ENCODE results near the gene ZNF687.
"Not testable (repeated sequence)": the region's sequence is repeated elsewhere in the genome, so short reads cannot be mapped to it uniquely, and the experiment has no call there.

The ZNF687 gene

DNA sequence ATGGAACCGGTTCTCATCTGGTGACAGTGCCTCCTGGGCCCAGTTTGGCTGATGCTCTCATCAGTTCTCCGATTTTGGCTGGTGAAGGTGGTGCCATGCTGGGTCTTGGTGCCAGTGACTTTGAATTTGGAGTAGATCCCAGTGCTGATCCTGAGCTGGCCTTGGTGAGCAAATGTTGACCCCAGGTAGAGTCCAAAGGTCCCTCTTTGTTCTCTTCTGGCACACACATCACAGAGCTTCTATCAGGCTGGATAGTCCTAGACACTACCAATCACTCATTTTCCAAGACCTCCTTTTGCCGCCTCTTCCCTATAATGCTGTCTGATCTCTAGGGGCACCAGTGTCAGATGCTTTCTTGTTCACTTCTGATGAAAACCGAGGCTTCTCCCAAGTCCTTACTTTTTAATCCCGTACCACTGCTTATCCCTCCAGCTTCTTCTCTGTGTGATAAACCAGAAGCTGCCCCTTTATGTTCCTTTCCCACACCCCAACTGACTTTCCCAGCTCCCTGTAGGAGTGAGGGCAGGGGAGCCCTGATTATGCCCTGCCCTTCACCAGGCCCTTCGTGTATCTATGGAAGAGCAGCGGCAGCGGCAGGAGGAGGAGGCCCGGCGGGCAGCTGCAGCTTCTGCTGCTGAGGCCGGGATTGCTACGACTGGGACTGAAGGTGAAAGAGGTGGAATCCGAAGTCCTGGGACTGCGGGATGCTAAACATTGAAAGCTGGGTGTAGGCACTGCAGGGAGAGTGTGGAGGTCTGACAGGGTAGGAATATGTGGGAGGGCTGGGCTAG, 16.5 kb upstream of the ZNF687 start:
- TF ChIP-seq YY1 (IDR thresholded peaks at IDR 0.05; ENCODE audit: insufficient read depth, insufficient read length) = no peak
- no peak for TF ChIP-seq SUZ12 (IDR thresholded peaks at IDR 0.05; ENCODE audit: extremely low read depth, insufficient read depth, insufficient read length)
- TF ChIP-seq ZNF274 (IDR thresholded peaks at IDR 0.05; ENCODE audit: low read depth, low read length) = no peak
- H3K36me3 ChIP-seq (ENCODE audit: insufficient read depth, insufficient read length, low read length) = peaks cover 89% of the 10 kb centered on the region
- no peak overlapping the region for H3K4me3 ChIP-seq (ENCODE audit: insufficient read length, low read depth)
- no peaks in the 10 kb centered on the region for H3K9me3 ChIP-seq (ENCODE audit: insufficient read depth, low read length)
- DNase-seq (ENCODE audit: low read depth, low spot score) = no peak
- no peaks in the 10 kb centered on the region for H3K27me3 ChIP-seq (ENCODE audit: insufficient read depth, insufficient read length)
- H3K9ac ChIP-seq (ENCODE audit: insufficient read length, low read depth) = no peak overlapping the region
- peaks cover 2% of the 10 kb centered on the region for H3K4me1 ChIP-seq (ENCODE audit: insufficient read depth, insufficient read length)

DNA sequence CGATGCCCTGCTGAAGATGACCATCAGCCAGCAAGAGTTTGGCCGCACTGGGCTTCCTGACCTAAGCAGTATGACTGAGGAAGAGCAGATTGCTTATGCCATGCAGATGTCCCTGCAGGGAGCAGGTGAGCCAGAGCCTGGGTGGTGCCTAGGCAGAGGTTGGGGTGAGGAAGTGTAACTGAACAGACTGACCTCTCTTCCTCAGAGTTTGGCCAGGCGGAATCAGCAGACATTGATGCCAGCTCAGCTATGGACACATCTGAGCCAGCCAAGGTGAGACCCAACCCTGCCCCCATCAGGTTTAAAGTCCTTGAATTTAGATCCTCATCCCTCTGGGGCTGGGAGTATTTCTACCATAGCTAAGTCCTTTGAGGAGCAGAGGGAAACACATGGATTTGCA, 15.8 kb upstream of the ZNF687 start:
- no peak for DNase-seq (ENCODE audit: low read depth, low spot score)
- Histone ChIP-seq H3K27me3 (ENCODE audit: insufficient read depth, insufficient read length) (no peaks in the 10 kb centered on the region), H3K9me3 (ENCODE audit: insufficient read depth, low read length) (no peaks in the 10 kb centered on the region), H3K36me3 (ENCODE audit: insufficient read depth, insufficient read length, low read length) (peaks cover 92% of the 10 kb centered on the region), H3K4me3 (ENCODE audit: insufficient read length, low read depth) (no peak overlapping the region), H3K4me1 (ENCODE audit: insufficient read depth, insufficient read length) (peaks cover 2% of the 10 kb centered on the region), H3K9ac (ENCODE audit: insufficient read length, low read depth) (no peak overlapping the region)
- TF ChIP-seq YY1 (IDR thresholded peaks at IDR 0.05; ENCODE audit: insufficient read depth, insufficient read length) (no peak), SUZ12 (IDR thresholded peaks at IDR 0.05; ENCODE audit: extremely low read depth, insufficient read depth, insufficient read length) (no peak), ZNF274 (IDR thresholded peaks at IDR 0.05; ENCODE audit: low read depth, low read length) (no peak)

DNA sequence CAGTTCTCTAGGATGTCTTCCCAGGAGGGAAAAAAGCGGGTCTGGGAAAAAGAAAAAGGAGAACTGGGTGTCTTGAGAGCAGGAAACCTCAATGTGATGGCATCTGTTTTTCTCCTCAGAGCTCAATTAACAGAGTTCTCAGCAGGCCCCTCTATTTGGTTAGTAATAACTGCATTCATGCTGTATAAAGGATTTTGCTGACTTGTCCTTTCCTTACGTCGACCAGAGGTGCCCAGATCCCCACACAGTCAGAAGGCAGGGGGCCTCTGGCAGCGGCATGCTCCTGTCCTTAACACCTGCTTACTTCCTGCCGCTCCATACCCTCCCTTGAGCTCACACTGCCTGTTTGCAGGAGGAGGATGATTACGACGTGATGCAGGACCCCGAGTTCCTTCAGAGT, 15.3 kb upstream of the ZNF687 start:
- DNase-seq (ENCODE audit: low read depth, low spot score) = no peak
- no peak overlapping the region for H3K4me3 ChIP-seq (ENCODE audit: insufficient read length, low read depth)
- H3K4me1 ChIP-seq (ENCODE audit: insufficient read depth, insufficient read length) = peaks cover 2% of the 10 kb centered on the region
- no peak for TF ChIP-seq SUZ12 (IDR thresholded peaks at IDR 0.05; ENCODE audit: extremely low read depth, insufficient read depth, insufficient read length)
- no peak for TF ChIP-seq ZNF274 (IDR thresholded peaks at IDR 0.05; ENCODE audit: low read depth, low read length)
- no peak for TF ChIP-seq YY1 (IDR thresholded peaks at IDR 0.05; ENCODE audit: insufficient read depth, insufficient read length)
- no peaks in the 10 kb centered on the region for H3K9me3 ChIP-seq (ENCODE audit: insufficient read depth, low read length)
- H3K36me3 ChIP-seq (ENCODE audit: insufficient read depth, insufficient read length, low read length) = peaks cover 92% of the 10 kb centered on the region
- H3K9ac ChIP-seq (ENCODE audit: insufficient read length, low read depth) = no peak overlapping the region
- H3K27me3 ChIP-seq (ENCODE audit: insufficient read depth, insufficient read length) = no peaks in the 10 kb centered on the region

DNA sequence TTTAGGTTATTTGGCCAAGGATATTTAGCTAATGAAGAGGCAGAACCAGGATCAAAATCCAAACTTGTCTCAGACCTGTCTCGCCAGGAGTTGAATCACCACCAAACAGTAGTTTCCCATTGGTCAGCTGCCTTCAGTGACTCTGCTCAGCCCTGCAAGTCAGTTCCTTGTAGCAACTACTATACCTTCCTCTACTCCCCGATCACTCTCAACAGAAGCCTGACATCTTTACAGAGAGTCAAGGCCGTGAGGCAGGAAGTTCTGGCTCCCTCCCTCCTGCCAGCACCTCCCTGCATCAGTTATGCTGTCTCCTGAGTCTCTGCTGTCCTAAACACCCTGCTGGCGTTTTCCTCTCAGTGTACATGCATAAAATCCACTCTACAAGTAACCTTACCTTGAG, 14.3 kb upstream of the ZNF687 start:
- Histone ChIP-seq H3K4me3 (ENCODE audit: insufficient read length, low read depth) (no peak overlapping the region), H3K36me3 (ENCODE audit: insufficient read depth, insufficient read length, low read length) (peaks cover 83% of the 10 kb centered on the region), H3K9me3 (ENCODE audit: insufficient read depth, low read length) (no peaks in the 10 kb centered on the region), H3K9ac (ENCODE audit: insufficient read length, low read depth) (no peak overlapping the region), H3K4me1 (ENCODE audit: insufficient read depth, insufficient read length) (no peaks in the 10 kb centered on the region), H3K27me3 (ENCODE audit: insufficient read depth, insufficient read length) (no peaks in the 10 kb centered on the region)
- TF ChIP-seq YY1 (IDR thresholded peaks at IDR 0.05; ENCODE audit: insufficient read depth, insufficient read length) = no peak
- TF ChIP-seq ZNF274 (IDR thresholded peaks at IDR 0.05; ENCODE audit: low read depth, low read length) = no peak
- no peak for TF ChIP-seq SUZ12 (IDR thresholded peaks at IDR 0.05; ENCODE audit: extremely low read depth, insufficient read depth, insufficient read length)
- no peak for DNase-seq (ENCODE audit: low read depth, low spot score)

DNA sequence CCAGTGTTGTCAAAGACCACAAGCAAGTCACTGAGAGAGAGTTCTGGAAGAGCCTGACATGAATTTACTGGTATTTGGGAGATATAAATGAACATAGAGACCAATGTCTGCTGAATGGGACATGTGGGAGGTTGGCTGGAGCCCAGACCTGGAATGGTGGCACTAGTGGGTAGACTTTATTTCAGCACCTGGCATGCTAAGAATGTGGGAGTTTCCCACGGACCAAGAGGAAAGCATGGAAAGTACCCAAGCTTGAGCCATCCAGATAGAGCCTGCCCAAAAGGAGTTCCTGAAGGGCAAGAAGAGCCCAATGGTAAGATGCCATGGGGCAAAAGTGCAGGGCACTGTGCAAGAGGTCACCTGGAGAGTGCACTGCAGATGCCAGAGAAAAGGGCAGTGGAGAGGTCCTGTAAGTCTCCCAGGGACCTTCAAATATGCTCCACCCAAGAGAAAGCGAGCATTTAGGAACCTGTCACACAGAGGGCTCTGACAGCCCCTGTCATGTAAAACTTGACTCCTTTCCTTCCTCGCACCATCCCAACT, 8.1 kb upstream of the ZNF687 start:
- DNase-seq (ENCODE audit: low read depth, low spot score) = no peak
- no peaks in the 10 kb centered on the region for H3K9me3 ChIP-seq (ENCODE audit: insufficient read depth, low read length)
- no peak overlapping the region for H3K4me3 ChIP-seq (ENCODE audit: insufficient read length, low read depth)
- H3K4me1 ChIP-seq (ENCODE audit: insufficient read depth, insufficient read length) = no peaks in the 10 kb centered on the region
- H3K36me3 ChIP-seq (ENCODE audit: insufficient read depth, insufficient read length, low read length) = peaks cover 34% of the 10 kb centered on the region
- TF ChIP-seq SUZ12 (IDR thresholded peaks at IDR 0.05; ENCODE audit: extremely low read depth, insufficient read depth, insufficient read length) (no peak), YY1 (IDR thresholded peaks at IDR 0.05; ENCODE audit: insufficient read depth, insufficient read length) (no peak), ZNF274 (IDR thresholded peaks at IDR 0.05; ENCODE audit: low read depth, low read length) (no peak)
- no peak overlapping the region for H3K9ac ChIP-seq (ENCODE audit: insufficient read length, low read depth)
- no peaks in the 10 kb centered on the region for H3K27me3 ChIP-seq (ENCODE audit: insufficient read depth, insufficient read length)

DNA sequence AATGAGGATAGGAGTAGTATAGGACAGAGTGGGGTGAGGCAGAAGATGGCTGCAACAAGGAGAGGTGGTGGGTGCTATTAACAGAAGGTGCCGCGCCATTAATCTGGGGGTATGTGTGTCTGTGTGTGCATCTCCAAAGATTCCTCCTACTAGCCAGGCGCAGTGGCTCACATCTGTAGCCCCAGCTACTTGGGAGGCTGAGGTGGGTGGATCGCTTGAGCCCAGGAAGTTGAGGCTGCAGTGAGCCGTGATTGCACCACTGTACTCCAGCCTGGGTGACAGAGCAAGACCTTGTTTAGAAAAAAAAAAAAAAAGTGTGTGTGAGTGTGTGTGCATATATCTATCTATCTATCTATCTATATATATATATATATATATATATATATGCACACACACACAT, 6.8 kb upstream of the ZNF687 start:
- not testable (repeated sequence) for H3K9me3 ChIP-seq (ENCODE audit: insufficient read depth, low read length); H3K4me1 ChIP-seq (ENCODE audit: insufficient read depth, insufficient read length); DNase-seq (ENCODE audit: low read depth, low spot score); H3K27me3 ChIP-seq (ENCODE audit: insufficient read depth, insufficient read length); H3K4me3 ChIP-seq (ENCODE audit: insufficient read length, low read depth); H3K9ac ChIP-seq (ENCODE audit: insufficient read length, low read depth)
- peaks cover 23% of the 10 kb centered on the region for H3K36me3 ChIP-seq (ENCODE audit: insufficient read depth, insufficient read length, low read length)

DNA sequence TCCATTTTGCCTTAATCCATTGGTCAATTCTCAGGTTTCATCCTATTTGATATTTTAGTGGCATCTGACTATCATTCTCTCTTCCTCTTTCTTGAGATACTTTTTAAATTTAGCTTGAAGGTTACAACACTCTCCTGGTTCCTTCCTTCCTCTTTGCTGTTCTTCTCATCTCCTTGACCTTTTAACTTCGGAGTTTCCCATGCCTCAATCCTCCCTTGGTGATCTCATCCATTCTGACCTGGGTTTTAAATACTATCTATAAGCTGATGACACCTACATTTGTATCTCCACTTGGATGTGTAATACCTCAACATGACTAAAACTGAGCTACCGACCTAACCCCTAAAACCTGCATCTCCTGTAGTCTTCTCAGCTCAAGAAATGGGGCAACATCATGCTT, 4.8 kb upstream of the ZNF687 start:
- no peaks in the 10 kb centered on the region for H3K4me1 ChIP-seq (ENCODE audit: insufficient read depth, insufficient read length)
- H3K9ac ChIP-seq (ENCODE audit: insufficient read length, low read depth) = no peak overlapping the region
- TF ChIP-seq ZNF274 (IDR thresholded peaks at IDR 0.05; ENCODE audit: low read depth, low read length) (no peak), YY1 (IDR thresholded peaks at IDR 0.05; ENCODE audit: insufficient read depth, insufficient read length) (no peak), SUZ12 (IDR thresholded peaks at IDR 0.05; ENCODE audit: extremely low read depth, insufficient read depth, insufficient read length) (no peak)
- peaks cover 11% of the 10 kb centered on the region for H3K36me3 ChIP-seq (ENCODE audit: insufficient read depth, insufficient read length, low read length)
- DNase-seq (ENCODE audit: low read depth, low spot score) = no peak
- no peaks in the 10 kb centered on the region for H3K9me3 ChIP-seq (ENCODE audit: insufficient read depth, low read length)
- H3K27me3 ChIP-seq (ENCODE audit: insufficient read depth, insufficient read length) = no peaks in the 10 kb centered on the region
- no peak overlapping the region for H3K4me3 ChIP-seq (ENCODE audit: insufficient read length, low read depth)

Measured in NT2/D1 (cell line).